ENCODE measurements around the gene SLC6A3. TPM values are rescaled to one million over a fixed set of nuclear protein-coding genes. Genes with fewer than 3 reads are reported as not detected.

Gene SLC6A3
- total and polyA plus RNA-seq, 2 of the 13 experiments (the other 11 are each of a cell fraction or from before 2014, with no cell fraction given): 0.01 TPM; not detected in 1

DNA sequence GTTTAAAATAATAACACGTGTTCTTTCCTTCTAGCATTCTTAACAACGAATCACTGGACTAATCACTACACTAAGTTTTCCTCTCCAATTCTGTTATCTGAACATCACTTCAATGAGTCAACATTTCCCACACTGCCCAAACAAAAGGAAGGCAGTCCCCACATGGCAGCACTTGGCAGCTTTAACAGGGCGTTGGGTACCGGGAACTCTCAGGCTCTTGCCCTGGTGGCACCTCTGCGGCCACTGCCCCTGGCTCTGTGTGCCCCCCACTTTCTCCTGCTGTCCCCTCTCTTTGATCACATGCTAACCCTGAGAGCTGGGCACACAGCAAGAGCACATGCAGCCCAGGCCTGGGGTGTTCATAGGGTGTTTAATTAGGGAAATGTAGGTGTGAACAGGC, 15.7 kb downstream of the SLC6A3 start:
- Histone ChIP-seq H3K79me2 (ENCODE audit: insufficient read depth, low read length) (no peaks in the 10 kb centered on the region), H2AFZ (ENCODE audit: low read length) (no peak overlapping the region), H3K4me3 (replicated peaks in 1 of 3; ENCODE audit: insufficient read depth in 1 of 3, low read depth in 2 of 3, low read length in 3 of 3) (no peak overlapping the region), H3K36me3 (replicated peaks in 1 of 2; ENCODE audit: control insufficient read depth in 1 of 2, insufficient read depth in 2 of 2, low read length in 2 of 2) (no peaks in the 10 kb centered on the region), H3K27me3 (ENCODE audit: control insufficient read depth in 1 of 2, insufficient read depth in 2 of 2, low read length in 2 of 2) (peaks cover 1 to 34% of the 10 kb centered on the region in 2 experiments), H3K27ac (ENCODE audit: extremely low read length, insufficient read depth, low read length) (no peak overlapping the region), H4K20me1 (ENCODE audit: insufficient read depth, low read length) (no peaks in the 10 kb centered on the region), H3K9ac (ENCODE audit: insufficient read depth, low read depth, low read length) (no peak overlapping the region), H3K4me1 (ENCODE audit: insufficient read depth, low read length) (no peaks in the 10 kb centered on the region), H3K9me3 (ENCODE audit: low read length) (peaks cover 7% of the 10 kb centered on the region; the same call in 1 of the 2 replicates), H3K4me2 (ENCODE audit: low read depth, low read length) (no peak overlapping the region)
- BruUV-seq (replicated peaks): no TSS peak
- intact Hi-C loops (cut with micrococcal nuclease; ENCODE audit: unreplicated experiment): no loop called here
- TF ChIP-seq TFE3 (CRISPR knock-in tag; IDR thresholded peaks at IDR 0.05) (no peak), ZNF350 (CRISPR knock-in tag; IDR thresholded peaks at IDR 0.05; ENCODE audit: borderline replicate concordance, low read depth) (no peak), ZNF24 (IDR thresholded peaks at IDR 0.05) (no peak), ZEB1 (IDR thresholded peaks at IDR 0.05; ENCODE audit: insufficient replicate concordance, low read depth) (no peak), ZBTB14 (CRISPR knock-in tag; IDR thresholded peaks at IDR 0.05) (no peak), SMARCE1 (IDR thresholded peaks at IDR 0.05; ENCODE audit: borderline replicate concordance) (no peak), NONO (IDR thresholded peaks at IDR 0.05) (no peak), NONO (CRISPR knock-in tag; conservative IDR thresholded peaks at IDR 0.05) (no peak), SOX6 (IDR thresholded peaks at IDR 0.05) (no peak), SOX6 (CRISPR knock-in tag; IDR thresholded peaks at IDR 0.05) (no peak), CHD2 (IDR thresholded peaks at IDR 0.05; ENCODE audit: low read depth, low read length) (no peak), CENPBD1 (CRISPR knock-in tag; IDR thresholded peaks at IDR 0.05; ENCODE audit: borderline replicate concordance, low read depth) (no peak), ZNF280B (CRISPR knock-in tag; IDR thresholded peaks at IDR 0.05; ENCODE audit: borderline replicate concordance) (no peak), ZBTB46 (CRISPR knock-in tag; IDR thresholded peaks at IDR 0.05; ENCODE audit: borderline replicate concordance) (no peak), ZNF160 (CRISPR knock-in tag; IDR thresholded peaks at IDR 0.05) (no peak), ZSCAN5A (CRISPR knock-in tag; IDR thresholded peaks at IDR 0.05; ENCODE audit: borderline replicate concordance) (no peak), HIVEP1 (CRISPR knock-in tag; IDR thresholded peaks at IDR 0.05) (no peak), SP140L (CRISPR knock-in tag; IDR thresholded peaks at IDR 0.05; ENCODE audit: borderline replicate concordance) (no peak)
- ChIA-PET CTCF (ENCODE audit: low intra/inter-chr PET ratio, low total read pairs) (no interaction called here), POLR2A (no interaction called here)
- in situ Hi-C loops (cut with HindIII; ENCODE audit: extremely low pct_ligation_motif_present, low pct_unique_long_range_greater_than_20kb): no loop called here
- DNase-seq (ENCODE audit: low spot score) (no peak), FAIRE-seq (no peak), ATAC-seq (no peak)
- WGBS (ENCODE audit: low lambda C conversion rate): 5% methylated on average over 5 of the region's 5 CpGs
